ENCODE measurements around the gene ATP1A1.

ATP1A1 gene

GRCh38 chr1:116343019-116343418, 30.0 kb upstream of the ATP1A1 start:
- CTCF ChIA-PET, result interaction anchor here (0.6 to 1.2 kb wide), 6 partner anchors 14 to 205 kb away, joined by 3 to 6 read pairs (median 3); no protein-coding TSS in a partner anchor

GRCh38 chr1:116345011-116345410, 28.0 kb upstream of the ATP1A1 start:
- H3K9me3 ChIP-seq (ENCODE audit: control insufficient read depth, insufficient read depth, low read depth, low read length), result no peaks in the 10 kb centered on the region
- H3K4me1 ChIP-seq (ENCODE audit: control insufficient read depth, insufficient read depth, low read length), result no peaks in the 10 kb centered on the region
- no peak overlapping the region for H3K4me3 ChIP-seq (ENCODE audit: low read depth, low read length)
- H3K36me3 ChIP-seq (ENCODE audit: control insufficient read depth in 2 of 2, insufficient read depth in 1 of 2, low read length in 2 of 2), result no peaks in the 10 kb centered on the region
- ChIA-PET POLR2A (no interaction called here), CTCF (interaction anchor here (0.5 to 1.6 kb wide), 2 partner anchors 140 to 580 kb away, joined by 4 read pairs; no protein-coding TSS in a partner anchor)
- H3K27ac ChIP-seq (ENCODE audit: extremely low read depth, low read depth, low read length), result no peak overlapping the region
- no peak for TF ChIP-seq ZNF48 (tag by site-specific recombination; IDR thresholded peaks at IDR 0.05)
- no peak for TF ChIP-seq ZNF610 (tag by site-specific recombination; IDR thresholded peaks at IDR 0.05; ENCODE audit: borderline replicate concordance)
- TF ChIP-seq ZBTB20 (tag by site-specific recombination; IDR thresholded peaks at IDR 0.05), result no peak
- no peak for TF ChIP-seq ZNF473 (tag by site-specific recombination; IDR thresholded peaks at IDR 0.05)
- no peak for TF ChIP-seq ZBTB8A (tag by site-specific recombination; IDR thresholded peaks at IDR 0.05)
- no peak for TF ChIP-seq ZNF707 (tag by site-specific recombination; IDR thresholded peaks at IDR 0.05)
- TF ChIP-seq ZNF280D (tag by site-specific recombination; IDR thresholded peaks at IDR 0.05), result no peak
- TF ChIP-seq ZNF184 (tag by site-specific recombination; IDR thresholded peaks at IDR 0.05), result no peak
- TF ChIP-seq ZNF843 (tag by site-specific recombination; IDR thresholded peaks at IDR 0.05), result no peak
- TF ChIP-seq KLF16 (tag by site-specific recombination; IDR thresholded peaks at IDR 0.05), result no peak
- no peak for TF ChIP-seq ZNF623 (tag by site-specific recombination; IDR thresholded peaks at IDR 0.05)
- TF ChIP-seq GFI1B (tag by site-specific recombination; IDR thresholded peaks at IDR 0.05), result no peak
- no peak for TF ChIP-seq ZNF76 (tag by site-specific recombination; IDR thresholded peaks at IDR 0.05; ENCODE audit: borderline replicate concordance, low read depth)

More at GRCh38 chr1:116343019-116343418, 30.0 kb upstream of the ATP1A1 start:
- H3K36me3 ChIP-seq (ENCODE audit: control insufficient read depth in 2 of 2, insufficient read depth in 1 of 2, low read length in 2 of 2), result no peaks in the 10 kb centered on the region
- H3K9me3 ChIP-seq (ENCODE audit: control insufficient read depth, insufficient read depth, low read depth, low read length), result no peaks in the 10 kb centered on the region
- TF ChIP-seq ZNF792 (tag by site-specific recombination; IDR thresholded peaks at IDR 0.05), result no peak
- TF ChIP-seq ZBTB6 (tag by site-specific recombination; IDR thresholded peaks at IDR 0.05), result no peak
- TF ChIP-seq SP7 (tag by site-specific recombination; IDR thresholded peaks at IDR 0.05), result no peak
- TF ChIP-seq ZNF2 (tag by site-specific recombination; IDR thresholded peaks at IDR 0.05), result no peak
- TF ChIP-seq ZNF280D (tag by site-specific recombination; IDR thresholded peaks at IDR 0.05), result no peak
- TF ChIP-seq ZNF398 (tag by site-specific recombination; IDR thresholded peaks at IDR 0.05), result no peak
- TF ChIP-seq ZNF747 (tag by site-specific recombination; IDR thresholded peaks at IDR 0.05), result no peak
- no peak for TF ChIP-seq ZNF175 (tag by site-specific recombination; IDR thresholded peaks at IDR 0.05)
- no peak for TF ChIP-seq ZNF366 (tag by site-specific recombination; conservative IDR thresholded peaks at IDR 0.05)
- no peak for TF ChIP-seq ZNF302 (tag by site-specific recombination; IDR thresholded peaks at IDR 0.05; ENCODE audit: low read depth)
- no peak for TF ChIP-seq MZF1 (tag by site-specific recombination; IDR thresholded peaks at IDR 0.05; ENCODE audit: borderline replicate concordance)
- TF ChIP-seq GLIS2 (tag by site-specific recombination; IDR thresholded peaks at IDR 0.05), result no peak
- no peak for TF ChIP-seq ZNF404 (tag by site-specific recombination; IDR thresholded peaks at IDR 0.05)
- no peak for TF ChIP-seq ZNF155 (tag by site-specific recombination; IDR thresholded peaks at IDR 0.05)
- no peak for TF ChIP-seq ZNF626 (tag by site-specific recombination; IDR thresholded peaks at IDR 0.05)
- TF ChIP-seq ZFP37 (tag by site-specific recombination; IDR thresholded peaks at IDR 0.05), result no peak
- no peak for TF ChIP-seq YY2 (tag by site-specific recombination; IDR thresholded peaks at IDR 0.05)
- no peak overlapping the region for H3K4me3 ChIP-seq (ENCODE audit: low read depth, low read length)
- POLR2A ChIA-PET, result no interaction called here
- no peak overlapping the region for H3K27ac ChIP-seq (ENCODE audit: extremely low read depth, low read depth, low read length)
- no peaks in the 10 kb centered on the region for H3K4me1 ChIP-seq (ENCODE audit: control insufficient read depth, insufficient read depth, low read length)
